Superior temporal gyrus (tissue), 1 donor: Measurements from ENCODE around the gene MBOAT2.
"Not testable (repeated sequence)": the region's sequence is repeated elsewhere in the genome, so short reads cannot be mapped to it uniquely, and the experiment has no call there.

Source experiments
- DNase-seq: peaks from one replicate; pipeline ENCODE4 v3.0.0-alpha.2; 2016; ENCODE audit errors: extremely low spot score

The MBOAT2 gene

DNA sequence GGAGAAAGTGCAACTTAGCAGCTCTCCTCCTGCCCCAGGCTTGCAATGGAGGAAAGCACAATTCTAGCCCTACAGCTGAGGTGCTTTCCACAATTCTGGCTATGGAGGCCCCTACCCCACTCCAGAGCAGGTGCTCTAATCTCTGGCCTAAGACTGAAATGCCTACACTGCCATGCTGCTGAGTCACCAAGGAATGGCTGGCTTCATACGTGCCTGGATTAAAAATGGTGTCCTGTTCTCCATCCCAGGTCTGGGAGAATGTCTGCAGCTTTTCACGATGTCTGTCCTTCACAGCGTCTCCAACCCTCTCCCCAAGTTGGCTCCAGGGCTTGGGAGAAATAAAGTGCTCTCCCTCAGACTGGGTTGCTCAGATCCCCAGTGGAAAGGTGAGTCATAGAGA lies 48.5 kb downstream of the MBOAT2 start:
- DNase-seq: no peak

DNA sequence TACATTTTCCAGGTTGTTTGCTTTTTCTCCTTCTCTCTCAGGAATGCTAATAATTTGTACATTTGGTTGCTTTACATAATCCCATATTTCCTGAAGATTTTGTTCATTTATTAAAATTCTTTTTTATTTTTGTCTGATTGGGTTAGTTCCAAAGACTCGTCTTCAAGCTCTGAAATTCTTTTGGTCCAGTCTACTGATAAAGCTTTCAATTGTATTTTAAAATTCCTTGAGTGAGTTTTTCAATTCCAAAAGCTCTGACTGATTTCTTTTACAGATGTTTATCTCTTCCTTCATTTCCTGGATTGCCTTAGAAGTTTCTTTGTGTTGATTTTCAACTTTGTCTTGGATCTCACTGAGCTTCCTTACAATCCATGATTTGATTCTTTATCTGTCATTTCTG lies 50.0 kb downstream of the MBOAT2 start:
- DNase-seq: no peak

GRCh38 chr2:8939486-8940114 lies 63.9 kb downstream of the MBOAT2 start:
- DNase-seq: no peak

- no peak for DNase-seq
Measured at GRCh38 chr2:8938384-8938783, 65.1 kb downstream of the MBOAT2 start.

GRCh38 chr2:8935982-8936381 lies 67.5 kb downstream of the MBOAT2 start:
- DNase-seq: no peak

DNA sequence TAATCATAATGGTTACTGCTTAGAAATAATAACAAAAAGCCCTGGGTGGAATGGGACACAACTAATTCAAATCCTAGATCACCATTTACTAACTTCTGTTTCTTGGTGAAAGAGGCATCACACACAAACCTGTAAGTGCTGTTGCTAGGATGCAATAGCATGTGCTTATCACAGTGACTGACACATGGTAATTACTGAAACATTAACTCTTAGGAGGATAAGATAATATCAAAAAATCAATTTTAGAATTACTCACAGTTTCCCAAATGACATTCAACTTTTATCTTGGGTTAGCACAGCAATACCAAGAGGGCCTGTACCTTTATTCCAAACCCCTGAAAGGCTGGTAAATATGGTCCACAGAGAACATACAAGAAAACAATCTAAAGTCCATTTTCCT lies 69.1 kb downstream of the MBOAT2 start:
- no peak for DNase-seq

- DNase-seq: no peak
Measured at GRCh38 chr2:8932702-8933101, 70.8 kb downstream of the MBOAT2 start.

DNA sequence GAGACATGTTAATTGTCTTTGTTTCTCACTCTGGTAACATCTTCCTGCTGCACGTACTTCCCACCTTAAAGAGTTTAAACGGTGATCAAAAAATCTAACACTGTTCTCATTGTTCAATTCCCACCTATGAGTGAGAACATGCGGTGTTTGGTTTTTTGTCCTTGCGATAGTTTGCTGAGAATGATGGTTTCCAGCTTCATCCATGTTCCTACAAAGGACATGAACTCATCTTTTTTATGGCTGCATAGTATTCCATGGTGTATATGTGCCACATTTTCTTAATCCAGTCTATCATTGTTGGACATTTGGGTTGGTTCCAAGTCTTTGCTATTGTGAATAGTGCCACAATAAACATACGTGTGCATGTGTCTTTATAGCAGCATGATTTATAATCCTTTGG lies 73.3 kb downstream of the MBOAT2 start:
- DNase-seq: not testable (repeated sequence)

GRCh38 chr2:8929128-8929527 lies 74.4 kb downstream of the MBOAT2 start:
- DNase-seq: no peak

DNA sequence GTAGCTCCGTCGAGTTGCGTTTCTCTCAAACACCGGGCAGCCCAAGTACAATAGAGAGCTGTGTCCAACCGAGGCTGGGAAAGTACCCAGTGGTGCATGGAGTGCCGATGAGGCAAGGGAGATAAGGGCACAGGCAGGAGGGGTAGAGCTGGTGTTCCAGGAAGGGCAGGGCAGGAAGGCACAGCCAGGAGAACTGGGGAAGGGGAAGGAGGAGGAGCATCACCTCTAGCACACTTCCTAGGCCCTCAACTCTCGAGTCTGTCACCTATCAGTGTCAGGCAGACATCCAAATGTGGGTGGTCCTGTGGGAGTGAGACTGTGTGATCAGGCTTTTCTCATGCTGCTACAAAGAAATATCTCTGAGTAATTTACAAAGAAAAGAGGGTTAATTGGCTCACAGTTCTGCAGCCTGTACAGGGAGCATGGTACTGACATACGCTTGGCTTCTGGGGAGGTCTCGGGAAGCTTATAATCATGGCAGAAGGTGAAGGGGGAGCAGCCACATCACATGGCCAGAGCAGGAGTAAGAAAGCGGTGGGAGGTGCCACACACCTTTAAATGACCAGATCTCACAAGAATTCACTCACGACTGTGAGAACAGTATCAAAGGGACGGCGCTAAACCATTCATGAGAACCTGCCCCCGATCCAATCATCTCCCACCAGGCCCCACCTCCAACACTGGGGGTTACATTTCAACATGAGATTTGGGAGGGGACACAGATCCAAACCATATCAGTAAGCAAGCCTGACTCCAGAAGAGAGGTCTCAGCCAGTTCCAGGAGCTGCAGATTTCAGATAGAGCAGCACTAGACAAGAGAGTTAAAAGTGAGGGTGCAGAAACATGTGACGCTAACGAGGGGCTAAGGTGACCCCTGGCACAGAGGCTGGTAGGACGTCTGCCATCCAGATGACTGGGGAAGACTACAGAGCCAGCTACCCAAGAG lies 75.7 kb downstream of the MBOAT2 start:
- DNase-seq: peak; percentile 75

- peak; percentile 93 for DNase-seq
Measured at GRCh38 chr2:8926356-8926755, 77.1 kb downstream of the MBOAT2 start.

- no peak for DNase-seq
Measured at GRCh38 chr2:8925411-8925810, 78.1 kb downstream of the MBOAT2 start.

- no peak for DNase-seq
Measured at GRCh38 chr2:8923183-8923582, 80.3 kb downstream of the MBOAT2 start.

DNA sequence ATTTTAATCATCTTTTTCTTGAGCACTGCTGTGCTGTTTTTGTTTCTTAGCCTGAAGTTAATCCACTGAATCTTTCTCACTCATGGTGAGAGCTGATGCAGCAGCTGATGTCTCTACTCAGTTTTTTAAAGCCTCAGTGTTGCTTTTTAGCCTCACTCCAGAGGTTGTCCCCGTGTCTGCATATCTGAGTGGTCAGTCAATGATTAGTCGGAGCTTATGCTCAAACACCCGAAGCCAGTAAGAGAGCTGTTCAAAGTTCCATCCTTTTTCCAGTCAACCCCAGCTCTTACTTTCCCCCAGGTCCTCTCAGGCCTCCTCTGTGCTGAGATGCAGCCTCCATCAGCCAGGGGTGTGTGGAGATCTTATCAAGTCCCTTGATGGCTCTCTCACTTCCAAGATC lies 81.1 kb downstream of the MBOAT2 start:
- DNase-seq: no peak

- DNase-seq: no peak
Measured at GRCh38 chr2:8918412-8918811, 85.1 kb downstream of the MBOAT2 start.

GRCh38 chr2:8915941-8916340 lies 87.5 kb downstream of the MBOAT2 start:
- DNase-seq: no peak

DNA sequence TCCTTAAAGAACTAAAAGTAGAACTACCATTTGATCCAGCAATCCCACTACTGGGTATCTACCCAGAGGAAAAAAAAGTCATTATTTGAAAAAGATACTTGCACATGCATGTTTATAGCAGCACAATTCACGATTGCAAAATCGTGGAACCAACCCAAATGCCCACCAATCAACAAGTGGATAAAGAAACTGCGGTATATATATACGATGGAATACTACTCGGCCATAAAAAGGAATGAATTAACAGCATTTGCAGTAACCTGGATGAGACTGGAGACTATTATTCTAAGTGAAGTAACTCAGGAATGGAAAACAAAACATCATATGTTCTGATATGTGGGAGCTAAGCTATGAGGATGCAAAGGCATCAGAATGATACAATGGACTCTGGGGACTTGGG lies 89.7 kb downstream of the MBOAT2 start:
- DNase-seq: not testable (repeated sequence)

DNA sequence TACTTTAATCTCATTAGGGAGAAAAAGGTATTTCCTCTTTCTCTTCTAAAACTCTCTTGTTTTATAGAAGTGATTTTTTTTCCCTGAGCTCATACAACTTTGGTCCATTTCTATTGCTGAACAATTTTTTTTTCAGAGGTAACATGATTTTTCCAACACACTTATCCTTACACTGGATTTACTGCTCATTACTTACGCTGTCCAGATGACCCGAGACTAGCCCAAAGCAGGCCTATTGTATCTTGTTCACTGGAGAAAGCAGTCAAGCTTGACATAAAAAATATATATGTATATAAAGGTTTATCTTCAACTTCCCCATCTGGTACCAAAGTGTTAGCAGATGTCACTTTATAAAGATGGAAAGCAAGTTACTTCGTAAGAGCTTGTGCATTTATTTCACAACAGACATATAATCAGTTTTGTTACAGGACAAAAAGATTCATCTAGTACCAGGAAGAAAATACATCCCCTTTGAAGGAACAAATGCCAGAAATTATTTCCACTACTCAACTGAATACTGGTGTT lies 95.7 kb downstream of the MBOAT2 start:
- no peak for DNase-seq

DNA sequence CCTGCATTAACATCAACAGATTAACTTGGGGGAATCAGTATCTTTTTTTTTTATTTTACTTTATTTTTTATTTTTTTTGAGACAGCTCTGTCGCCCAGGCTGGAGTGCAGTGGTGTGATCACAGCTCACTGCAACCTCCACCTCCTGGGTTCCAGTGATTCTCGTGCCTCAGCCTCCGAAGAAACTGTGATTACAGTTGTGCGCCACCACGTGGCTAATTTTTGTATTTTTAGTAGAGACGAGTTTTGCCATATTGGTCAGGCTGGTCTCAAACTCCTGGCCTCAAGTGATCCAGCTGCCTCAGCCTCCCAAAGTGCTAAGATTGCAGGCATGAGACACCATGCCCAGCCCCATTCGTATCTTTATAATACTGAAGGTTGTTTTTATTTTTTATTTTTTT lies 99.6 kb downstream of the MBOAT2 start:
- DNase-seq: not testable (repeated sequence)

- DNase-seq: not testable (repeated sequence)
Measured at GRCh38 chr2:8902757-8903156, 100.7 kb downstream of the MBOAT2 start.

DNA sequence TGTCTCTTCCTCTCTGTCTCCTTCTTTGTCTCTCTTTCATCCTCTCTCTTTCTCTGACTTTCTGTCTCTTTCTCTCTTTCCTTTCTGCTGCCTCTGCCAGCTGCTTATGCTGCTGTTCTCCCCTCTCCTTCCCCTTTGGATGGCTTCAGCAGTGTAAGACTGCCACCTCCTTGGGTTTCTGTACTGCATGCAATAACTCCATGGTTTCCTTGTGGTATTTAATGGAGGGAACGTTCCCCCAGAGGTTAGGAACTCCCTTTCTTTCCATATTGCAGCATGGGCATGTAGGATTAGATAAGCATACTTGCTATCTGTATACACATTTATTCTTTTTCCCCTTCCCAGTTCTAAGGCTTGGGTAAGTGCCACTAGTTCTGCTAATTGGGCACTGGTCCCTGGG lies 106.3 kb downstream of the MBOAT2 start:
- not testable (repeated sequence) for DNase-seq

GRCh38 chr2:8896671-8897070 lies 106.8 kb downstream of the MBOAT2 start:
- DNase-seq: not testable (repeated sequence)
